ENCODE results near the gene STARD3NL. TPM values are rescaled to one million over a fixed set of nuclear protein-coding genes. Genes with fewer than 3 reads are reported as not detected.
"Not testable (repeated sequence)": the region's sequence is repeated elsewhere in the genome, so short reads cannot be mapped to it uniquely, and the experiment has no call there.

The STARD3NL gene
- total RNA-seq, 1 experiment from 2014 or later: 37.4 TPM

GRCh38 chr7:38262545-38262944, 84.5 kb downstream of the STARD3NL start:
- intact Hi-C loops (cut with micrococcal nuclease): no loop called here
- no peak for TF ChIP-seq CTCF (conservative IDR thresholded peaks at IDR 0.05; ENCODE audit: low read depth, low read length)
- TF ChIP-seq EZH2phosphoT487 (IDR thresholded peaks at IDR 0.05; ENCODE audit: borderline replicate concordance, low read length): no peak
- TF ChIP-seq EZH2 (IDR thresholded peaks at IDR 0.05; ENCODE audit: low read length, unreplicated experiment): no peak
- no peaks in the 10 kb centered on the region for H3K79me2 ChIP-seq (ENCODE audit: low read length)
- ChIA-PET CTCF (no interaction called here), POLR2A (ENCODE audit: unreplicated experiment) (no interaction called here)
- H4K20me1 ChIP-seq (ENCODE audit: low read length): no peaks in the 10 kb centered on the region
- no peak overlapping the region for H3K9ac ChIP-seq (ENCODE audit: low read length)
- H3K27me3 ChIP-seq (ENCODE audit: low read length): peaks cover 43% of the 10 kb centered on the region
- no peaks in the 10 kb centered on the region for H3F3A ChIP-seq (ENCODE audit: low read length, unreplicated experiment)
- no peak overlapping the region for H2AFZ ChIP-seq (ENCODE audit: low read length)
- no peaks in the 10 kb centered on the region for H3K36me3 ChIP-seq (ENCODE audit: low read depth, low read length)
- H3K4me3 ChIP-seq (ENCODE audit: low read length): no peak overlapping the region
- no TSS peak for BruUV-seq (replicated peaks)
- no peaks in the 10 kb centered on the region for H3K9me3 ChIP-seq (ENCODE audit: low read length)
- ATAC-seq (no peak), DNase-seq (no peak)
- no peaks in the 10 kb centered on the region for H3K4me1 ChIP-seq (ENCODE audit: insufficient read depth, low read length)
- H3K27ac ChIP-seq (ENCODE audit: low read length): no peak overlapping the region
- H3K4me2 ChIP-seq (ENCODE audit: low read length): no peak overlapping the region
- no peaks in the 10 kb centered on the region for H3K9me2 ChIP-seq (replicated peaks; ENCODE audit: low read length)

GRCh38 chr7:38263274-38263673, 85.2 kb downstream of the STARD3NL start:
- H4K20me1 ChIP-seq (ENCODE audit: low read length); H3K9ac ChIP-seq (ENCODE audit: low read length); H3K9me2 ChIP-seq (replicated peaks; ENCODE audit: low read length); H3K4me1 ChIP-seq (ENCODE audit: insufficient read depth, low read length); H3K4me3 ChIP-seq (ENCODE audit: low read length); H3K9me3 ChIP-seq (ENCODE audit: low read length); CTCF ChIA-PET; POLR2A ChIA-PET (ENCODE audit: unreplicated experiment); H2AFZ ChIP-seq (ENCODE audit: low read length); H3K27ac ChIP-seq (ENCODE audit: low read length); ATAC-seq; H3F3A ChIP-seq (ENCODE audit: low read length, unreplicated experiment); DNase-seq; H3K79me2 ChIP-seq (ENCODE audit: low read length); BruUV-seq (replicated peaks); H3K4me2 ChIP-seq (ENCODE audit: low read length); H3K36me3 ChIP-seq (ENCODE audit: low read depth, low read length); intact Hi-C loops (cut with micrococcal nuclease): not testable (repeated sequence)
- H3K27me3 ChIP-seq (ENCODE audit: low read length): peaks cover 39% of the 10 kb centered on the region

GRCh38 chr7:38264602-38265001, 86.6 kb downstream of the STARD3NL start:
- H3K4me3 ChIP-seq (ENCODE audit: low read length); DNase-seq; H3K4me2 ChIP-seq (ENCODE audit: low read length); BruUV-seq (replicated peaks); ATAC-seq; POLR2A ChIA-PET (ENCODE audit: unreplicated experiment); H3K4me1 ChIP-seq (ENCODE audit: insufficient read depth, low read length); H3K36me3 ChIP-seq (ENCODE audit: low read depth, low read length); H3K79me2 ChIP-seq (ENCODE audit: low read length); H4K20me1 ChIP-seq (ENCODE audit: low read length); H3K27ac ChIP-seq (ENCODE audit: low read length); CTCF ChIA-PET; H3K9me3 ChIP-seq (ENCODE audit: low read length); H3F3A ChIP-seq (ENCODE audit: low read length, unreplicated experiment); H3K9ac ChIP-seq (ENCODE audit: low read length); H3K9me2 ChIP-seq (replicated peaks; ENCODE audit: low read length); H2AFZ ChIP-seq (ENCODE audit: low read length); intact Hi-C loops (cut with micrococcal nuclease): not testable (repeated sequence)
- H3K27me3 ChIP-seq (ENCODE audit: low read length): peaks cover 30% of the 10 kb centered on the region

- H3K9me3 ChIP-seq (ENCODE audit: low read length); H3F3A ChIP-seq (ENCODE audit: low read length, unreplicated experiment); H3K4me2 ChIP-seq (ENCODE audit: low read length); POLR2A ChIA-PET (ENCODE audit: unreplicated experiment); H3K27ac ChIP-seq (ENCODE audit: low read length); H3K9ac ChIP-seq (ENCODE audit: low read length); ATAC-seq; BruUV-seq (replicated peaks); intact Hi-C loops (cut with micrococcal nuclease); CTCF ChIA-PET; H4K20me1 ChIP-seq (ENCODE audit: low read length); H3K79me2 ChIP-seq (ENCODE audit: low read length); H3K4me1 ChIP-seq (ENCODE audit: insufficient read depth, low read length); DNase-seq; H3K9me2 ChIP-seq (replicated peaks; ENCODE audit: low read length); H2AFZ ChIP-seq (ENCODE audit: low read length); H3K36me3 ChIP-seq (ENCODE audit: low read depth, low read length); H3K4me3 ChIP-seq (ENCODE audit: low read length): not testable (repeated sequence)
- H3K27me3 ChIP-seq (ENCODE audit: low read length): peaks cover 25% of the 10 kb centered on the region
These were observed 87.9 kb downstream of the STARD3NL start for GRCh38 chr7:38265958-38266357.

GRCh38 chr7:38269704-38270346, 91.8 kb downstream of the STARD3NL start:
- DNase-seq; H3K79me2 ChIP-seq (ENCODE audit: low read length); H3K9me2 ChIP-seq (replicated peaks; ENCODE audit: low read length); H2AFZ ChIP-seq (ENCODE audit: low read length); intact Hi-C loops (cut with micrococcal nuclease); H3K36me3 ChIP-seq (ENCODE audit: low read depth, low read length); H3K9me3 ChIP-seq (ENCODE audit: low read length); H4K20me1 ChIP-seq (ENCODE audit: low read length); CTCF ChIA-PET; POLR2A ChIA-PET (ENCODE audit: unreplicated experiment); H3K4me1 ChIP-seq (ENCODE audit: insufficient read depth, low read length); ATAC-seq; H3K4me3 ChIP-seq (ENCODE audit: low read length); H3K27ac ChIP-seq (ENCODE audit: low read length); H3K4me2 ChIP-seq (ENCODE audit: low read length); BruUV-seq (replicated peaks); H3F3A ChIP-seq (ENCODE audit: low read length, unreplicated experiment); H3K9ac ChIP-seq (ENCODE audit: low read length): not testable (repeated sequence)
- peaks cover 29% of the 10 kb centered on the region for H3K27me3 ChIP-seq (ENCODE audit: low read length)

- H3K27me3 ChIP-seq (ENCODE audit: low read length): peaks cover 35% of the 10 kb centered on the region
- H3F3A ChIP-seq (ENCODE audit: low read length, unreplicated experiment); H3K27ac ChIP-seq (ENCODE audit: low read length); H3K36me3 ChIP-seq (ENCODE audit: low read depth, low read length); H2AFZ ChIP-seq (ENCODE audit: low read length); H3K4me1 ChIP-seq (ENCODE audit: insufficient read depth, low read length); POLR2A ChIA-PET (ENCODE audit: unreplicated experiment); H3K9me3 ChIP-seq (ENCODE audit: low read length); CTCF ChIA-PET; H3K4me2 ChIP-seq (ENCODE audit: low read length); BruUV-seq (replicated peaks); H3K9ac ChIP-seq (ENCODE audit: low read length); intact Hi-C loops (cut with micrococcal nuclease); DNase-seq; ATAC-seq; H4K20me1 ChIP-seq (ENCODE audit: low read length); H3K4me3 ChIP-seq (ENCODE audit: low read length); H3K79me2 ChIP-seq (ENCODE audit: low read length); H3K9me2 ChIP-seq (replicated peaks; ENCODE audit: low read length): not testable (repeated sequence)
These were observed 92.4 kb downstream of the STARD3NL start for GRCh38 chr7:38270405-38270804.
